ENCODE measurements around the gene APOBEC3A. TPM values are rescaled to one million over a fixed set of nuclear protein-coding genes. Genes with fewer than 3 reads are reported as not detected.

APOBEC3A gene
- total RNA-seq, 1 experiment from 2014 or later, result not detected

Other genes starting within 250 kb of the APOBEC3A start
- gene SUN2, start 201.6 kb upstream of the APOBEC3A start, total RNA-seq (2014; rRNA removed; shearing (Covaris generic)), result 84.8 and 87.9 TPM in 2 replicates
- gene DNAL4, start 163.5 kb upstream of the APOBEC3A start, total RNA-seq (2014; rRNA removed; shearing (Covaris generic)), result 3.1 and 6.9 TPM in 2 replicates
- 2.6 and 2.9 TPM in 2 replicates for gene NPTXR, start 113.6 kb upstream of the APOBEC3A start, total RNA-seq (2014; rRNA removed; shearing (Covaris generic))
- gene CBX6, start 85.4 kb upstream of the APOBEC3A start, total RNA-seq (2014; rRNA removed; shearing (Covaris generic)), result 38.3 and 46.7 TPM in 2 replicates
- gene APOBEC3B, start 24.7 kb downstream of the APOBEC3A start, total RNA-seq (2014; rRNA removed; shearing (Covaris generic)), result 6.5 and 13.1 TPM in 2 replicates
- 4.3 and 7.1 TPM in 2 replicates for gene APOBEC3C, start 56.6 kb downstream of the APOBEC3A start, total RNA-seq (2014; rRNA removed; shearing (Covaris generic))
- 0.27 TPM in 1 of 2 replicates, not detected in the other for gene APOBEC3D, start 63.5 kb downstream of the APOBEC3A start, total RNA-seq (2014; rRNA removed; shearing (Covaris generic))
- 1.1 and 1.9 TPM in 2 replicates for gene APOBEC3F, start 83.3 kb downstream of the APOBEC3A start, total RNA-seq (2014; rRNA removed; shearing (Covaris generic))
- gene APOBEC3G, start 119.7 kb downstream of the APOBEC3A start, total RNA-seq (2014; rRNA removed; shearing (Covaris generic)), result 8.0 and 11.3 TPM in 2 replicates
- gene APOBEC3H, start 139.6 kb downstream of the APOBEC3A start, total RNA-seq (2014; rRNA removed; shearing (Covaris generic)), result 0.24 and 0.60 TPM in 2 replicates
- 0.79 and 0.80 TPM in 2 replicates for gene CBX7, start 195.1 kb downstream of the APOBEC3A start, total RNA-seq (2014; rRNA removed; shearing (Covaris generic))

All from HT1080 (cell line).